Erythroblast (primary cell): Measurements from ENCODE around the gene MAST3.

ENCODE experiments used
- GATA1 ChIP-seq: IDR thresholded peaks from 2 replicates; pipeline ENCODE4 v1.6.1; 2011; ENCODE audit warnings: low read depth, mild to moderate bottlenecking, control low read depth, low read length, moderate library complexity
- POLR2A ChIP-seq: IDR thresholded peaks from 2 replicates; pipeline ENCODE4 v1.6.1; 2011; ENCODE audit warnings: mild to moderate bottlenecking, low read length

DNA sequence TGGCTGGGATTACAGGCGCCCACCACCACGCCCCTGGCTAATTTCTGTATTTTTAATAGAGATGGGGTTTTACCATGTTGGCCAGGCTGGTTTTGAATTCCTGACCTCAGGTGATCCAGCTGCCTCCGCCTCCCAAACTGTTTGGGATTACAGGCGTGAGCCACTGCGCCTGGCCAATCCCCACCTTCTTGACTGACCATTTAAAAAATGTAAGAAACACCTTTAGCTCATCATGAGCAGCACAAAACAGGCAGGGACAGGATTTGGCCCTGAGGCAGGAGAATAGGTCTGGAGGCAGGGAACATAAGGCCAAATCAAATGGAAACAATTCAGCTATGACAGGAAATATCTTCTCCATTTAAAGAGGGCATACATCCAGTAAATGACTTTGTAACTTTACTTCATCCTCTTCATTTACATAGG lies 94.1 kb downstream of the MAST3 start:
- TF ChIP-seq POLR2A (no peak), GATA1 (no peak)
